Measurements from ENCODE around the gene FCHSD1.
A peak's percentile ranks its signal among the peaks of the same experiment; 100 is the strongest.

Gene FCHSD1

GRCh38 chr5:141609044-141609443 is 42.2 kb downstream of the FCHSD1 start:
- Histone ChIP-seq H3K27ac (ENCODE audit: low read depth, low read length) (no peak overlapping the region), H3K4me3 (ENCODE audit: low read depth in 1 of 5, low read length in 5 of 5) (no peak overlapping the region), H3K4me1 (ENCODE audit: control insufficient read depth in 5 of 5, insufficient read depth in 5 of 5, low read length in 5 of 5) (peaks cover 0 to 26% (median 12%) of the 10 kb centered on the region in 5 donors), H3K9me3 (ENCODE audit: control insufficient read depth in 5 of 5, low read length in 5 of 5) (no peaks in the 10 kb centered on the region), H3K27me3 (ENCODE audit: control insufficient read depth in 5 of 5, insufficient read depth in 4 of 5, low read length in 5 of 5) (no peaks in the 10 kb centered on the region), H3K36me3 (ENCODE audit: control insufficient read depth in 5 of 5, insufficient read depth in 5 of 5, low read length in 5 of 5) (no peaks in the 10 kb centered on the region), H3K9ac (ENCODE audit: low read length in 5 of 5) (no peak overlapping the region)

GRCh38 chr5:141608557-141608956 is 42.7 kb downstream of the FCHSD1 start:
- no peak overlapping the region for H3K4me3 ChIP-seq (ENCODE audit: low read depth in 1 of 5, low read length in 5 of 5)
- H3K36me3 ChIP-seq (ENCODE audit: control insufficient read depth in 5 of 5, insufficient read depth in 5 of 5, low read length in 5 of 5): no peaks in the 10 kb centered on the region
- H3K27me3 ChIP-seq (ENCODE audit: control insufficient read depth in 5 of 5, insufficient read depth in 4 of 5, low read length in 5 of 5): no peaks in the 10 kb centered on the region
- peaks cover 3 to 27% (median 16%) of the 10 kb centered on the region in 5 donors for H3K4me1 ChIP-seq (ENCODE audit: control insufficient read depth in 5 of 5, insufficient read depth in 5 of 5, low read length in 5 of 5)
- H3K9me3 ChIP-seq (ENCODE audit: control insufficient read depth in 5 of 5, low read length in 5 of 5): no peaks in the 10 kb centered on the region
- no peak overlapping the region for H3K27ac ChIP-seq (ENCODE audit: low read depth, low read length)
- H3K9ac ChIP-seq (ENCODE audit: low read length in 5 of 5): no peak overlapping the region

- no peak overlapping the region for H3K9ac ChIP-seq (ENCODE audit: low read length in 5 of 5)
- no peak overlapping the region for H3K4me3 ChIP-seq (ENCODE audit: low read depth in 1 of 5, low read length in 5 of 5)
- H3K9me3 ChIP-seq (ENCODE audit: control insufficient read depth in 5 of 5, low read length in 5 of 5): no peaks in the 10 kb centered on the region
- H3K27ac ChIP-seq (ENCODE audit: low read depth, low read length): no peak overlapping the region
- H3K36me3 ChIP-seq (ENCODE audit: control insufficient read depth in 5 of 5, insufficient read depth in 5 of 5, low read length in 5 of 5): no peaks in the 10 kb centered on the region
- peaks cover 3 to 27% (median 16%) of the 10 kb centered on the region in 5 donors for H3K4me1 ChIP-seq (ENCODE audit: control insufficient read depth in 5 of 5, insufficient read depth in 5 of 5, low read length in 5 of 5)
- no peaks in the 10 kb centered on the region for H3K27me3 ChIP-seq (ENCODE audit: control insufficient read depth in 5 of 5, insufficient read depth in 4 of 5, low read length in 5 of 5)
These were observed 43.2 kb downstream of the FCHSD1 start for GRCh38 chr5:141608046-141608445.

- H3K27ac ChIP-seq (ENCODE audit: low read depth, low read length): peak overlapping the region; percentile 27
- no peaks in the 10 kb centered on the region for H3K9me3 ChIP-seq (ENCODE audit: control insufficient read depth in 5 of 5, low read length in 5 of 5)
- H3K4me1 ChIP-seq (ENCODE audit: control insufficient read depth in 5 of 5, insufficient read depth in 5 of 5, low read length in 5 of 5): peaks cover 3 to 27% (median 16%) of the 10 kb centered on the region in 5 donors
- no peak overlapping the region for H3K9ac ChIP-seq (ENCODE audit: low read length in 5 of 5)
- peak overlapping the region in 1 of 5 donors; percentile 17 for H3K4me3 ChIP-seq (ENCODE audit: low read depth in 1 of 5, low read length in 5 of 5)
- H3K36me3 ChIP-seq (ENCODE audit: control insufficient read depth in 5 of 5, insufficient read depth in 5 of 5, low read length in 5 of 5): no peaks in the 10 kb centered on the region
- no peaks in the 10 kb centered on the region for H3K27me3 ChIP-seq (ENCODE audit: control insufficient read depth in 5 of 5, insufficient read depth in 4 of 5, low read length in 5 of 5)
These were observed 45.5 kb downstream of the FCHSD1 start for GRCh38 chr5:141605523-141606277.

GRCh38 chr5:141603923-141604717 is 47.1 kb downstream of the FCHSD1 start:
- H3K9ac ChIP-seq (ENCODE audit: low read length in 5 of 5): peak overlapping the region in 1 of 5 donors; percentile 4
- no peaks in the 10 kb centered on the region for H3K9me3 ChIP-seq (ENCODE audit: control insufficient read depth in 5 of 5, low read length in 5 of 5)
- H3K4me1 ChIP-seq (ENCODE audit: control insufficient read depth in 5 of 5, insufficient read depth in 5 of 5, low read length in 5 of 5): peaks cover 3 to 27% (median 16%) of the 10 kb centered on the region in 5 donors
- peak overlapping the region; percentile 38 for H3K27ac ChIP-seq (ENCODE audit: low read depth, low read length)
- no peaks in the 10 kb centered on the region for H3K36me3 ChIP-seq (ENCODE audit: control insufficient read depth in 5 of 5, insufficient read depth in 5 of 5, low read length in 5 of 5)
- H3K4me3 ChIP-seq (ENCODE audit: low read depth in 1 of 5, low read length in 5 of 5): no peak overlapping the region
- no peaks in the 10 kb centered on the region for H3K27me3 ChIP-seq (ENCODE audit: control insufficient read depth in 5 of 5, insufficient read depth in 4 of 5, low read length in 5 of 5)

GRCh38 chr5:141602606-141603005 is 48.6 kb downstream of the FCHSD1 start:
- Histone ChIP-seq H3K4me1 (ENCODE audit: control insufficient read depth in 5 of 5, insufficient read depth in 5 of 5, low read length in 5 of 5) (peaks cover 3 to 27% (median 16%) of the 10 kb centered on the region in 5 donors), H3K9ac (ENCODE audit: low read length in 5 of 5) (no peak overlapping the region), H3K27ac (ENCODE audit: low read depth, low read length) (no peak overlapping the region), H3K9me3 (ENCODE audit: control insufficient read depth in 5 of 5, low read length in 5 of 5) (peaks cover 0 to 3% (median under 1%) of the 10 kb centered on the region in 5 donors), H3K27me3 (ENCODE audit: control insufficient read depth in 5 of 5, insufficient read depth in 4 of 5, low read length in 5 of 5) (no peaks in the 10 kb centered on the region), H3K4me3 (ENCODE audit: low read depth in 1 of 5, low read length in 5 of 5) (no peak overlapping the region), H3K36me3 (ENCODE audit: control insufficient read depth in 5 of 5, insufficient read depth in 5 of 5, low read length in 5 of 5) (no peaks in the 10 kb centered on the region)

- H3K4me3 ChIP-seq (ENCODE audit: low read depth in 1 of 5, low read length in 5 of 5): no peak overlapping the region
- peaks cover 0 to 7% (median 4%) of the 10 kb centered on the region in 5 donors for H3K9me3 ChIP-seq (ENCODE audit: control insufficient read depth in 5 of 5, low read length in 5 of 5)
- H3K27me3 ChIP-seq (ENCODE audit: control insufficient read depth in 5 of 5, insufficient read depth in 4 of 5, low read length in 5 of 5): no peaks in the 10 kb centered on the region
- no peaks in the 10 kb centered on the region for H3K36me3 ChIP-seq (ENCODE audit: control insufficient read depth in 5 of 5, insufficient read depth in 5 of 5, low read length in 5 of 5)
- H3K4me1 ChIP-seq (ENCODE audit: control insufficient read depth in 5 of 5, insufficient read depth in 5 of 5, low read length in 5 of 5): peaks cover 0 to 3% (median 1%) of the 10 kb centered on the region in 5 donors
- no peak overlapping the region for H3K27ac ChIP-seq (ENCODE audit: low read depth, low read length)
- no peak overlapping the region for H3K9ac ChIP-seq (ENCODE audit: low read length in 5 of 5)
These were observed 52.5 kb downstream of the FCHSD1 start for GRCh38 chr5:141598391-141599345.

GRCh38 chr5:141597814-141598213 is 53.4 kb downstream of the FCHSD1 start:
- Histone ChIP-seq H3K36me3 (ENCODE audit: control insufficient read depth in 5 of 5, insufficient read depth in 5 of 5, low read length in 5 of 5) (no peaks in the 10 kb centered on the region), H3K27me3 (ENCODE audit: control insufficient read depth in 5 of 5, insufficient read depth in 4 of 5, low read length in 5 of 5) (no peaks in the 10 kb centered on the region), H3K9ac (ENCODE audit: low read length in 5 of 5) (no peak overlapping the region), H3K27ac (ENCODE audit: low read depth, low read length) (no peak overlapping the region), H3K4me3 (ENCODE audit: low read depth in 1 of 5, low read length in 5 of 5) (no peak overlapping the region), H3K9me3 (ENCODE audit: control insufficient read depth in 5 of 5, low read length in 5 of 5) (peaks cover 0 to 7% (median 4%) of the 10 kb centered on the region in 5 donors), H3K4me1 (ENCODE audit: control insufficient read depth in 5 of 5, insufficient read depth in 5 of 5, low read length in 5 of 5) (no peaks in the 10 kb centered on the region)

- H3K4me3 ChIP-seq (ENCODE audit: low read depth in 1 of 5, low read length in 5 of 5): no peak overlapping the region
- H3K27me3 ChIP-seq (ENCODE audit: control insufficient read depth in 5 of 5, insufficient read depth in 4 of 5, low read length in 5 of 5): no peaks in the 10 kb centered on the region
- no peak overlapping the region for H3K27ac ChIP-seq (ENCODE audit: low read depth, low read length)
- no peaks in the 10 kb centered on the region for H3K36me3 ChIP-seq (ENCODE audit: control insufficient read depth in 5 of 5, insufficient read depth in 5 of 5, low read length in 5 of 5)
- H3K9me3 ChIP-seq (ENCODE audit: control insufficient read depth in 5 of 5, low read length in 5 of 5): peaks cover 0 to 7% (median 4%) of the 10 kb centered on the region in 5 donors
- no peak overlapping the region for H3K9ac ChIP-seq (ENCODE audit: low read length in 5 of 5)
- H3K4me1 ChIP-seq (ENCODE audit: control insufficient read depth in 5 of 5, insufficient read depth in 5 of 5, low read length in 5 of 5): no peaks in the 10 kb centered on the region
These were observed 53.8 kb downstream of the FCHSD1 start for GRCh38 chr5:141597394-141597793.

All from subcutaneous abdominal adipose tissue (tissue), 5 donors.